MCF 10A (cell line): ENCODE measurements around the gene ESAM. TPM values are rescaled to one million over a fixed set of nuclear protein-coding genes. Genes with fewer than 3 reads are reported as not detected.

Source experiments
- BruUV-seq: library from RNA; stranded (reverse); fragments of 400-500 nt; replicated peaks from 2 replicates; lab custom pipeline; 2021; lab: Mats Ljungman, UMichigan
- CTCF ChIA-PET: fragments of 300-600 bp; sonication (Branson Sonifier 250); formaldehyde crosslinking; extraction: SDS; loops from one replicate; lab custom pipeline; 2021; ENCODE audit warnings: antibody characterized with exemption, inconsistent platforms; lab: Yijun Ruan, JAX
- POLR2A ChIA-PET: fragments of 300-600, 350-650 bp; sonication (Branson Sonifier 250); formaldehyde crosslinking; extraction: SDS; loops from one replicate; lab custom pipeline; 2020; ENCODE audit warnings: antibody characterized with exemption, inconsistent platforms; lab: Yijun Ruan, JAX
- DNase-seq: peaks from one replicate; pipeline ENCODE4 v3.0.0-alpha.2; 2018; ENCODE audit not compliant: unreplicated experiment
- H3K27ac Mint-ChIP-seq: one replicate; pipeline ENCODE4 v1.8.0; 2022; ENCODE audit warnings: mild to moderate bottlenecking, low read depth, mixed read lengths; ENCODE audit not compliant: unreplicated experiment
- H3K27me3 Mint-ChIP-seq: one replicate; pipeline ENCODE4 v1.8.0; 2022; ENCODE audit warnings: mixed read lengths; ENCODE audit not compliant: insufficient read depth, unreplicated experiment
- H3K36me3 Mint-ChIP-seq: one replicate; pipeline ENCODE4 v1.8.0; 2022; ENCODE audit warnings: mild to moderate bottlenecking, moderate library complexity, mixed read lengths; ENCODE audit not compliant: insufficient read depth, unreplicated experiment
- H3K4me1 Mint-ChIP-seq: one replicate; pipeline ENCODE4 v1.8.0; 2022; ENCODE audit warnings: mixed read lengths; ENCODE audit not compliant: insufficient read depth, unreplicated experiment
- H3K4me3 Mint-ChIP-seq: one replicate; pipeline ENCODE4 v1.8.0; 2022; ENCODE audit warnings: mild to moderate bottlenecking, moderate library complexity, mixed read lengths; ENCODE audit not compliant: unreplicated experiment
- H3K9me3 Mint-ChIP-seq: one replicate; pipeline ENCODE4 v1.8.0; 2022; ENCODE audit warnings: mixed read lengths; ENCODE audit not compliant: unreplicated experiment
- CTCF ChIP-seq: fragments of 200-600 bp; IDR thresholded peaks from one replicate; pipeline ENCODE4 v1.8.0; 2022; ENCODE audit warnings: antibody characterized with exemption, mild to moderate bottlenecking; ENCODE audit not compliant: unreplicated experiment
- intact Hi-C: fragments of 100-400 bp; cut with micrococcal nuclease; formaldehyde crosslinking; loops from 2 replicates; pipeline ENCODE4 v1.14.1; 2022
- total RNA-seq: library from RNA; stranded (reverse); gene quantifications from 2 replicates; pipeline ENCODE4 v1.2.3, GENCODE V29; 2022

ESAM gene
- total RNA-seq, 1 experiment from 2014 or later: 0.19 TPM

DNA sequence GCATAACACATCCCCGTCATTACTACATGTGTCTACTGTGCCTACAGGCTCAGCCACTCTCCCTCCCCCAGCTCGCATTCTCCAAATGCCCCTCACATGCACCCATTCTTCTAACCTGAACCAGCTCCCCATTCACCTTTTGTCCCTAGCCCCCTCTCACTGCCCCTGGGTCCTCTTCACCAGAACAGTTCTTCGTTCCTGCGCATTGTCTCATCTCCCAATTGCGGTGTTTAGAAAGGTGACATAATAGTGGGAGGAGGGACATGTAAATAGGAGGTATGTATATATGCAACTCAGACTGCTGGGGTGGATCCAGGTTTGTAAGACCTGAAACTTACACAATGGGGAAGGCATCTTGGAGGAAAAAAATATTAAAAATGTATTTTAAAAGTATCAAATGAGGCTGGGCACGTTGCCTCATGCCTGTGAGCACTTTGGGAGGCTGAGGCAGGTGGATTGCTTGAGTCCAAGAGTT is 5.3 kb downstream of the ESAM start:
- CTCF ChIA-PET: interaction anchor here (0.6 to 2.6 kb wide), 10 partner anchors 10 to 485 kb away, joined by 3 to 15 read pairs (median 4); partner anchors contain the start of gene NRGN

GRCh38 chr11:124756033-124756752 is 5.9 kb downstream of the ESAM start:
- Mint-ChIP-seq H3K9me3 (no peaks in the 10 kb centered on the region), H3K4me1 (no peaks in the 10 kb centered on the region), H3K36me3 (no peaks in the 10 kb centered on the region), H3K27me3 (no peaks in the 10 kb centered on the region), H3K27ac (no peak overlapping the region), H3K4me3 (no peak overlapping the region)
- no peak for TF ChIP-seq CTCF
- CTCF ChIA-PET: interaction anchor here (0.6 to 2.6 kb wide), 9 partner anchors 9 to 485 kb away, joined by 3 to 15 read pairs (median 5); partner anchors contain the start of gene NRGN
- POLR2A ChIA-PET: interaction anchor here (2.1 kb wide), 1 partner anchor 10 kb away, joined by 5 read pairs; no protein-coding TSS in a partner anchor
- intact Hi-C loops: no loop called here
- BruUV-seq: no TSS peak
- no peak for DNase-seq

More for the DNA sequence above, 5.3 kb downstream of the ESAM start:
- POLR2A ChIA-PET: interaction anchor here (2.1 kb wide), 1 partner anchor 10 kb away, joined by 5 read pairs; no protein-coding TSS in a partner anchor
- no peaks in the 10 kb centered on the region for H3K9me3 Mint-ChIP-seq
- no peaks in the 10 kb centered on the region for H3K36me3 Mint-ChIP-seq
- no peak overlapping the region for H3K27ac Mint-ChIP-seq
- intact Hi-C loops: no loop called here
- no peak for DNase-seq
- no peaks in the 10 kb centered on the region for H3K4me1 Mint-ChIP-seq
- no peak for TF ChIP-seq CTCF
- BruUV-seq: no TSS peak
- no peaks in the 10 kb centered on the region for H3K27me3 Mint-ChIP-seq
- no peak overlapping the region for H3K4me3 Mint-ChIP-seq

DNA sequence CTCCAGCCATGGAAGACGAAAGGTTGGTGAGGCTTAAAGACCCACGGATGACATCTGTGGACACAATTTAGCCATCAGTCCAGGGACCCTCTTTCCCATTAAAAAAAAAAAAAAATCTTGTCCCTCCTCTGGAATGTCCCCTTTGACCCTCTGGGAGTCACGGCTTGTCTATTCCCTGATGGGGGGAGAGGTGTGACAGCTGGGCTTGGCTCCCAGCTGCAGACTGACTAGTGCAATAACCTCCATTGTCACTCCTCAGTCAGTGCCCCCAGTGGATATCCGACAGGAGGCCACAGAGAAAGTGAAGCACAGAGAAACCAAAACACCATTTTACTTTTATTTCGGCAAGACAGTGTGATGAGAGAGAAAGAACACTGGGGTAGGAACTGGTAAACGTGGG is 7.4 kb downstream of the ESAM start:
- Mint-ChIP-seq H3K27ac (no peak overlapping the region), H3K36me3 (no peaks in the 10 kb centered on the region), H3K9me3 (no peaks in the 10 kb centered on the region), H3K4me3 (no peak overlapping the region), H3K27me3 (no peaks in the 10 kb centered on the region), H3K4me1 (no peaks in the 10 kb centered on the region)
- intact Hi-C loops: no loop called here
- no TSS peak for BruUV-seq
- CTCF ChIA-PET: interaction anchor here (1.5 to 2.5 kb wide), 2 partner anchors 15 to 84 kb away, joined by 5 to 15 read pairs; no protein-coding TSS in a partner anchor
- no peak for TF ChIP-seq CTCF
- no peak for DNase-seq
- POLR2A ChIA-PET: no interaction called here

GRCh38 chr11:124754309-124754708 is 7.8 kb downstream of the ESAM start:
- no peaks in the 10 kb centered on the region for H3K4me1 Mint-ChIP-seq
- DNase-seq: no peak
- no peaks in the 10 kb centered on the region for H3K36me3 Mint-ChIP-seq
- intact Hi-C loops: no loop called here
- H3K27me3 Mint-ChIP-seq: no peaks in the 10 kb centered on the region
- no TSS peak for BruUV-seq
- H3K27ac Mint-ChIP-seq: no peak overlapping the region
- no peaks in the 10 kb centered on the region for H3K9me3 Mint-ChIP-seq
- no peak overlapping the region for H3K4me3 Mint-ChIP-seq
- CTCF ChIA-PET: interaction anchor here (0.6 to 1.5 kb wide), 2 partner anchors 15 to 165 kb away, joined by 3 to 5 read pairs; no protein-coding TSS in a partner anchor
- no peak for TF ChIP-seq CTCF
- POLR2A ChIA-PET: no interaction called here
